PC-3 (cell line): ENCODE data around the gene POMT2.

Experiments
- CTCF ChIP-seq: fragments of 300-600 bp; sonication (generic); conservative IDR thresholded peaks from 2 replicates; pipeline ENCODE4 v1.5.1; 2017; ENCODE audit warnings: antibody characterized with exemption, low read depth, mild to moderate bottlenecking, low read length
- EZH2 ChIP-seq: fragments of 300-600 bp; sonication (generic); IDR thresholded peaks from one replicate; pipeline ENCODE4 v1.6.1; 2017; ENCODE audit warnings: antibody characterized with exemption, mild to moderate bottlenecking, low read length; ENCODE audit not compliant: unreplicated experiment
- EZH2phosphoT487 ChIP-seq: fragments of 300-600 bp; sonication (generic); IDR thresholded peaks from 2 replicates; pipeline ENCODE4 v1.6.1; 2018; ENCODE audit warnings: mild to moderate bottlenecking, antibody characterized with exemption, low read length, borderline replicate concordance

- no peak for TF ChIP-seq CTCF
- TF ChIP-seq EZH2 = no peak
- no peak for TF ChIP-seq EZH2phosphoT487
Observed at GRCh38 chr14:77353469-77354141, 32.9 kb upstream of the POMT2 start.
